HCT116 (cell line): Measurements from ENCODE around the gene OBSL1. TPM values are rescaled to one million over a fixed set of nuclear protein-coding genes. Genes with fewer than 3 reads are reported as not detected.

Experiments used
- ATAC-seq: fragments of 200-7000 bp; cut with Tn5 transposase; 2 replicates; pipeline ENCODE4 v1.9.1; 2020; ENCODE audit warnings: mild to moderate bottlenecking, moderate library complexity
- BruUV-seq: library from RNA; stranded (reverse); fragments of 400-500 nt; replicated peaks from 2 replicates; lab custom pipeline; 2021; lab: Mats Ljungman, UMichigan
- CTCF ChIA-PET: fragments of 300-600 bp; sonication (Branson Sonifier 250); formaldehyde crosslinking; loops from one replicate; lab custom pipeline; 2021; ENCODE audit warnings: antibody characterized with exemption; lab: Charles Lee
- POLR2A ChIA-PET: fragments of 300-600, 350-600 bp; sonication (Branson Sonifier 250); formaldehyde crosslinking; loops from one replicate; lab custom pipeline; 2021; ENCODE audit warnings: antibody characterized with exemption; lab: Charles Lee
- RAD21 ChIA-PET, 2 experiments: fragments of 300-600 bp; sonication (Branson Sonifier 250); formaldehyde crosslinking; loops; one replicate each; lab custom pipeline; 2023; ENCODE audit warnings: low total read pairs in 2 of 2; ENCODE audit not compliant: uncharacterized antibody in 2 of 2, unreplicated experiment in 2 of 2, low non-redundant PET in 1 of 2; lab: Charles Lee
- DNase-seq: peaks from one replicate; pipeline ENCODE4 v3.0.0-alpha.2; 2010; ENCODE audit warnings: low read depth, low spot score
- H2AFZ ChIP-seq: fragments of 200-600 bp; shearing (Covaris generic), sonication (generic); 2 replicates; pipeline ENCODE4 v1.6.1; 2017; ENCODE audit warnings: low read depth, mixed run types, mixed read lengths, antibody characterized with exemption, low read length; ENCODE audit not compliant: poor library complexity, severe bottlenecking
- H3K27ac ChIP-seq: 2 replicates; pipeline ENCODE4 v1.5.1; 2012; ENCODE audit warnings: low read depth, low read length
- H3K27me3 ChIP-seq: fragments of 200-600 bp; sonication (generic); 2 replicates; pipeline ENCODE4 v1.6.1; 2016; ENCODE audit warnings: mixed run types, low read length, mixed read lengths; ENCODE audit not compliant: insufficient read depth
- H3K36me3 ChIP-seq, 2 experiments: fragments of 200-500 bp in 1 of 2; fragments of 200-600 bp in 1 of 2; sonication (Bioruptor generic) in 1 of 2; sonication (generic) in 1 of 2; 2 replicates each; pipeline versions ENCODE4 v1.5.1 to v1.6.1; 2014 to 2016; ENCODE audit warnings: low read length in 2 of 2, inconsistent platforms in 1 of 2, mixed read lengths in 1 of 2, mixed run types in 1 of 2; ENCODE audit not compliant: insufficient read depth in 2 of 2, control insufficient read depth in 1 of 2
- H3K4me1 ChIP-seq, 2 experiments: fragments of 200-600 bp in 1 of 2; sonication (generic) in 1 of 2; 2 replicates each; pipeline versions ENCODE4 v1.5.1 to v1.6.1; 2012 to 2017; ENCODE audit warnings: low read length in 2 of 2, inconsistent platforms in 1 of 2, mild to moderate bottlenecking in 1 of 2, mixed read lengths in 1 of 2, mixed run types in 1 of 2, moderate library complexity in 1 of 2; ENCODE audit not compliant: insufficient read depth in 2 of 2, control insufficient read depth in 1 of 2
- H3K4me2 ChIP-seq: fragments of 200-600 bp; sonication (generic); 2 replicates; pipeline ENCODE4 v1.6.1; 2017; ENCODE audit warnings: mixed run types, low read length, mixed read lengths
- H3K4me3 ChIP-seq, 2 experiments: fragments of 200-600 bp in 1 of 2; sonication (generic) in 1 of 2; replicated peaks in 1 of 2; 2 replicates each; pipeline ENCODE4 v1.5.1; 2011 to 2016; ENCODE audit warnings: low read length in 2 of 2, control low read depth in 1 of 2, low read depth in 1 of 2, mild to moderate bottlenecking in 1 of 2, mixed read lengths in 1 of 2, mixed run types in 1 of 2
- H3K79me2 ChIP-seq: fragments of 200-600 bp; sonication (generic); 2 replicates; pipeline ENCODE4 v1.6.1; 2017; ENCODE audit warnings: mild to moderate bottlenecking, mixed run types, low read length, moderate library complexity, mixed read lengths; ENCODE audit not compliant: insufficient read depth
- H3K9ac ChIP-seq: fragments of 200-600 bp; sonication (generic); 2 replicates; pipeline ENCODE4 v1.6.1; 2016; ENCODE audit warnings: low read length, mixed read lengths
- H3K9me2 ChIP-seq: fragments of 200-600 bp; sonication (generic), shearing (Covaris generic); 2 replicates; pipeline ENCODE4 v1.6.1; 2017; ENCODE audit warnings: mixed run types, mild to moderate bottlenecking, moderate library complexity; ENCODE audit not compliant: insufficient read depth
- H3K9me3 ChIP-seq, 2 experiments: fragments of 200-500 bp in 1 of 2; fragments of 200-600 bp in 1 of 2; sonication (Bioruptor generic) in 1 of 2; sonication (generic) in 1 of 2; 2 replicates each; pipeline ENCODE4 v1.6.1; 2014 to 2017; ENCODE audit warnings: low read length in 2 of 2, mixed read lengths in 2 of 2, inconsistent platforms in 1 of 2, low read depth in 1 of 2, mild to moderate bottlenecking in 1 of 2, mixed run types in 1 of 2, moderate library complexity in 1 of 2; ENCODE audit not compliant: control insufficient read depth in 1 of 2, insufficient read depth in 1 of 2
- H4K20me1 ChIP-seq: fragments of 200-600 bp; sonication (generic), shearing (Covaris generic); 2 replicates; pipeline ENCODE4 v1.6.1; 2017; ENCODE audit warnings: mixed run types, mild to moderate bottlenecking, moderate library complexity; ENCODE audit not compliant: insufficient read depth
- EGR1 ChIP-seq: IDR thresholded peaks from 2 replicates; pipeline ENCODE4 v1.6.1; 2012; ENCODE audit warnings: low read depth
- EZH2phosphoT487 ChIP-seq: fragments of 200-600 bp; IDR thresholded peaks from 2 replicates; pipeline ENCODE4 v1.6.1; 2018; ENCODE audit warnings: antibody characterized with exemption, borderline replicate concordance
- FOSL1 ChIP-seq: IDR thresholded peaks from 2 replicates; pipeline ENCODE4 v1.6.1; 2012; ENCODE audit warnings: low read depth
- JUND ChIP-seq: IDR thresholded peaks from 2 replicates; pipeline ENCODE4 v1.6.1; 2012
- POLR2A ChIP-seq: IDR thresholded peaks from 2 replicates; pipeline ENCODE4 v1.7.0; 2011; ENCODE audit warnings: borderline replicate concordance; ENCODE audit not compliant: insufficient read depth, insufficient read length; ENCODE audit errors: extremely low read depth
- POLR2AphosphoS5 ChIP-seq: IDR thresholded peaks from 2 replicates; pipeline ENCODE4 v1.6.1; 2011; ENCODE audit warnings: mild to moderate bottlenecking, low read depth, low read length, moderate library complexity
- RAD21 ChIP-seq: IDR thresholded peaks from 2 replicates; pipeline ENCODE4 v1.6.1; 2012; ENCODE audit warnings: low read depth, mild to moderate bottlenecking
- SIN3A ChIP-seq: IDR thresholded peaks from 2 replicates; pipeline ENCODE4 v1.6.1; 2012; ENCODE audit warnings: low read depth
- SP1 ChIP-seq: IDR thresholded peaks from 2 replicates; pipeline ENCODE4 v1.6.1; 2012; ENCODE audit warnings: low read depth
- SRF ChIP-seq: IDR thresholded peaks from 2 replicates; pipeline ENCODE4 v1.6.1; 2012; ENCODE audit warnings: low read depth
- YY1 ChIP-seq: IDR thresholded peaks from 2 replicates; pipeline ENCODE4 v1.6.1; 2011; ENCODE audit warnings: low read length, low read depth, moderate library complexity, mild to moderate bottlenecking; ENCODE audit not compliant: insufficient replicate concordance; ENCODE audit errors: extremely low read depth
- ZFX ChIP-seq: fragments of 450-650 bp; IDR thresholded peaks from 2 replicates; pipeline ENCODE4 v1.6.1; 2017
- ZNF274 ChIP-seq: fragments of 200-500 bp; sonication (Bioruptor generic); IDR thresholded peaks from 2 replicates; pipeline ENCODE4 v1.6.1; 2014; ENCODE audit warnings: mild to moderate bottlenecking, low read depth, low read length, inconsistent platforms
- intact Hi-C: fragments of 100-400 bp; cut with micrococcal nuclease; formaldehyde crosslinking; loops from 2 replicates; pipeline ENCODE4 v1.10.0; 2022
- total RNA-seq: library from RNA; stranded (reverse); gene quantifications from one replicate; pipeline ENCODE4 v1.2.1, GENCODE V29; 2021; ENCODE audit not compliant: unreplicated experiment
- TF ChIP-seq, protein P1 (sequence below): IDR thresholded peaks from 2 replicates; pipeline ENCODE4 v1.6.1; 2012

OBSL1 gene
- total RNA-seq, 1 experiment from 2014 or later, result 45.2 TPM

DNA sequence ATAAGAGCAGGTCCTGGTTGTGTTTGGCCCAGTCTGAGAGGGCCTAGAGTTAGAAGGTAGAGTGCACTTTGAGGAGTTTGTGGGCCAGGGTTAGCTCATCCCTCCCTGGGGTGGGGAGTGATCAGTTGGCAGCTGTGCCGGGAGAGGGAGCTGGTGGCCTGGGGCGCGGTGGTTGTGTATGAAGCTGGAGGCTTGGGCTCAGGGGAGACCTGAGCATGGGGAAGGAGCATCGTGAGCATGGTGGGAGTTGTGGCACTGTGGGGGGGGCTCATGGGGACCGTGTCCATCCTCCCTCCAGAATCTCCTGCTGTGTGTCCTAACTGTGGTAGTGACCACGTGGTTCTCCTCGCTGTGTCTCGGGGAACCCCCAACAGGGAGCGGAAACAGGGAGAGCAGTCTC lies 40.0 kb upstream of the OBSL1 start (continued):
- TF ChIP-seq ZFX, result no peak
- no peak for TF ChIP-seq RAD21
- TF ChIP-seq YY1, result no peak
- no peak for TF ChIP-seq FOSL1

DNA sequence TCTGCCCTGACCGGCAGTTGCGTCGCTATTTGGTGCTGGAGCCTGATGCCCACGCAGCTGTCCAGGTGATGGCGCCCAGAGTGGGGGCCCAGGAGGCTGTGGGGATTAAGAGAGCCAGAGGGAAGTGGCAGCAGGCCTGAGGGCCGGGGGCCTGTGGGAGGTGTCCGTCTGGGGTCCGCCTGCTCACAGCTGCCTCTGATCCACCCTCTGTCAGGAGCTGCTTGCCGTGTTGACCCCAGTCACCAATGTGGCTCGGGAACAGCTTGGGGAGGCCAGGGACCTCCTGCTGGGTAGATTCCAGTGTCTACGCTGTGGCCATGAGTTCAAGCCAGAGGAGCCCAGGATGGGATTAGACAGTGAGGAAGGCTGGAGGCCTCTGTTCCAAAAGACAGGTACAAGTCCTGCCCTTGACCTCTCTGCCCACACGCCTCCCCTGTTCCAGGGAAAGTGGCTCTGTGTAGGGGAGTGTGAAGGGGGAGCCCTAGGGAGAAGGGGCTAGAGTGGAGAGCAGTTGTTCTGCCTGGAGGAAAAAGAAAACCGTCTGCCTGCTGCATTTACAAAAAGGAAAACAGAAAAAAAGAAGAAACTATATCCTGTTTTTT lies 37.9 kb upstream of the OBSL1 start:
- no peaks in the 10 kb centered on the region for H4K20me1 ChIP-seq
- H2AFZ ChIP-seq, result no peak overlapping the region
- H3K9ac ChIP-seq, result no peak overlapping the region
- BruUV-seq, result no TSS peak
- H3K4me1 ChIP-seq, result no peaks in the 10 kb centered on the region; a peak in 1 of 4 replicates
- peaks cover 0 to 3% of the 10 kb centered on the region in 2 experiments; a peak in 2 of 4 replicates for H3K36me3 ChIP-seq
- intact Hi-C loops, result no loop called here
- ChIA-PET POLR2A (no interaction called here), CTCF (no interaction called here), RAD21 (no interaction called here)
- no peaks in the 10 kb centered on the region for H3K79me2 ChIP-seq
- no peaks in the 10 kb centered on the region for H3K9me3 ChIP-seq
- H3K4me3 ChIP-seq, result no peak overlapping the region
- DNase-seq, result no peak
- ATAC-seq, result no peak
- no peak overlapping the region for H3K4me2 ChIP-seq
- H3K27me3 ChIP-seq, result no peaks in the 10 kb centered on the region
- no peaks in the 10 kb centered on the region for H3K9me2 ChIP-seq
- TF ChIP-seq EZH2phosphoT487 (no peak), RAD21 (no peak), POLR2A (no peak), SRF (no peak), SIN3A (no peak), EGR1 (no peak), JUND (no peak), POLR2AphosphoS5 (no peak), SP1 (no peak), ZNF274 (no peak)
- TF ChIP-seq, protein P1, sequence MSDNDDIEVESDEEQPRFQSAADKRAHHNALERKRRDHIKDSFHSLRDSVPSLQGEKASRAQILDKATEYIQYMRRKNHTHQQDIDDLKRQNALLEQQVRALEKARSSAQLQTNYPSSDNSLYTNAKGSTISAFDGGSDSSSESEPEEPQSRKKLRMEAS, result no peak
- H3K27ac ChIP-seq, result no peak overlapping the region
